ENCODE data around the gene EZR.

DNA sequence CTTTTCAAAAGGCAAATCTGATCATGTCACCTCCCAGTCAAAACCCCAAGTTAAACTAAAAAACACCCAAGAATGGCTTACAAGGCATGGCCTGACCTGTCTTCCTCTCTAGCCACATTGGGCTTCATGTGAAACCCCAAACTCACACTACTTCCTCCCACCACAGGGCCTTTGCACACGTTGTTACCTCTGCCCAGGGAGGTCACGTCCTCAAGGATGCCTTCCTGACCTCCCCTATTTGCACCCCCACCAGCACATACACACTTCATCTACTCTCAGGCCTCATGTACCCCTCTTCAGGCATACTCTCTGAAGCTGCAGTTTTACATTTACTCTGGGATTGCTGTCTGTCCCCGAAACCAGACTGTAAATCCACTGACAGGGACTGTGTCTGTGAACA, 6.1 kb downstream of the EZR start:
- TF ChIP-seq CTCF (optimal IDR thresholded peaks at IDR 0.05 in 1 of 3, IDR thresholded peaks at IDR 0.05 in 1 of 3, conservative IDR thresholded peaks at IDR 0.05 in 1 of 3; ENCODE audit: extremely low read depth in 1 of 3, insufficient read depth in 2 of 3, low read length in 3 of 3) (no peak), EZH2 (IDR thresholded peaks at IDR 0.05; ENCODE audit: low read length) (no peak)
